GM12878 (cell line): ENCODE data around the gene TMEM255A. TPM values are rescaled to one million over a fixed set of nuclear protein-coding genes. Genes with fewer than 3 reads are reported as not detected.
A peak's percentile ranks its signal among the peaks of the same experiment; 100 is the strongest.

Experiments used
- ATF7 ChIP-seq: fragments of 450-650 bp; IDR thresholded peaks from 2 replicates; pipeline ENCODE4 v1.6.1; 2016; ENCODE audit warnings: low read depth, mild to moderate bottlenecking
- BCL3 ChIP-seq: IDR thresholded peaks from 2 replicates; pipeline ENCODE4 v1.6.1; 2011; ENCODE audit warnings: borderline replicate concordance, low read depth, mild to moderate bottlenecking, moderate library complexity, low read length; ENCODE audit not compliant: insufficient read depth, poor library complexity, severe bottlenecking
- CREM ChIP-seq: IDR thresholded peaks from 2 replicates; pipeline ENCODE4 v1.6.1; 2014; ENCODE audit warnings: antibody characterized with exemption, low read depth
- E2F4 ChIP-seq: IDR thresholded peaks from 2 replicates; pipeline ENCODE4 v1.6.1; 2012; ENCODE audit warnings: low read depth, low read length, improper control_type of control experiment
- EED ChIP-seq: sonication (generic); IDR thresholded peaks from 2 replicates; pipeline ENCODE4 v1.6.1; 2016; ENCODE audit warnings: antibody characterized with exemption, low read depth
- EZH2 ChIP-seq: IDR thresholded peaks from 2 replicates; pipeline ENCODE4 v1.6.1; 2012; ENCODE audit warnings: low read depth, mild to moderate bottlenecking, control low read depth, inconsistent platforms, low read length, borderline replicate concordance; ENCODE audit not compliant: control insufficient read depth
- JUNB ChIP-seq: IDR thresholded peaks from 2 replicates; pipeline ENCODE4 v1.6.1; 2016; ENCODE audit warnings: antibody characterized with exemption, mild to moderate bottlenecking
- MTA2 ChIP-seq: fragments of 450-650 bp; IDR thresholded peaks from 2 replicates; pipeline ENCODE4 v1.6.1; 2016; ENCODE audit warnings: low read depth, mild to moderate bottlenecking, moderate library complexity
- MYC ChIP-seq: IDR thresholded peaks from 2 replicates; pipeline ENCODE4 v1.6.1; 2011; ENCODE audit warnings: mild to moderate bottlenecking, low read length, moderate library complexity, inconsistent platforms; ENCODE audit not compliant: insufficient read depth, insufficient replicate concordance, insufficient read length, severe bottlenecking
- NBN ChIP-seq: fragments of 450-650 bp; IDR thresholded peaks from 2 replicates; pipeline ENCODE4 v1.6.1; 2016
- NKRF ChIP-seq: fragments of 450-650 bp; conservative IDR thresholded peaks from 2 replicates; pipeline ENCODE4 v1.6.1; 2017; ENCODE audit warnings: mild to moderate bottlenecking, moderate library complexity
- POU2F2 ChIP-seq: IDR thresholded peaks from 3 replicates; pipeline ENCODE4 v1.6.1; 2011; ENCODE audit warnings: low read depth, mild to moderate bottlenecking, low read length, borderline replicate concordance
- RELB ChIP-seq: fragments of 450-650 bp; IDR thresholded peaks from 2 replicates; pipeline ENCODE4 v1.6.1; 2017; ENCODE audit warnings: low read depth, mild to moderate bottlenecking, moderate library complexity
- REST ChIP-seq: IDR thresholded peaks from 2 replicates; pipeline ENCODE4 v1.6.1; 2012; ENCODE audit warnings: mild to moderate bottlenecking, low read depth, low read length
- SIX5 ChIP-seq: IDR thresholded peaks from 2 replicates; pipeline ENCODE4 v1.6.1; 2011; ENCODE audit warnings: mild to moderate bottlenecking, low read depth, low read length, moderate library complexity; ENCODE audit not compliant: severe bottlenecking
- SMAD1 ChIP-seq: fragments of 450-650 bp; IDR thresholded peaks from 2 replicates; pipeline ENCODE4 v1.6.1; 2018; ENCODE audit warnings: mild to moderate bottlenecking, low read depth; ENCODE audit not compliant: partially characterized antibody
- TCF12 ChIP-seq: IDR thresholded peaks from 2 replicates; pipeline ENCODE4 v1.6.1; 2011; ENCODE audit warnings: low read depth, mild to moderate bottlenecking, low read length
- USF1 ChIP-seq: IDR thresholded peaks from 2 replicates; pipeline ENCODE4 v1.6.1; 2011; ENCODE audit warnings: borderline replicate concordance, low read depth, mild to moderate bottlenecking, moderate library complexity, mixed read lengths, low read length; ENCODE audit not compliant: insufficient read depth; ENCODE audit errors: extremely low read length
- polyA plus RNA-seq, 11 experiments: library from polyadenylated mRNA; depleted of rRNA in 4 of 11; unstranded in 6 of 11; stranded (reverse) in 5 of 11; fragments of >200 nt; fragmentation: Nextera tagmentation in 4 of 11; fragmentation: Illumina TruSeq in 1 of 11; extraction: Ambion mirVana in 4 of 11; extraction: Trizol in 1 of 11; gene quantifications; 1 replicate in 1 of 11; 2 replicates in 10 of 11; pipeline versions ENCODE4 v1.2.1 to v1.2.3, GENCODE V29; 2011 to 2016; ENCODE audit warnings: inconsistent platforms in 2 of 11, missing spikeins in 2 of 11, low read depth in 1 of 11
- total RNA-seq, 4 experiments: library from RNA; depleted of rRNA in 3 of 4; stranded (reverse); fragments of >200 nt in 3 of 4; fragmentation: Illumina TruSeq in 1 of 4; extraction: Trizol in 1 of 4; gene quantifications; 2 replicates each; pipeline versions ENCODE4 v1.2.1 to v1.2.3, GENCODE V29; 2013 to 2021

Gene TMEM255A
- total and polyA plus RNA-seq, 10 of the 15 experiments (the other 5 are each of a cell fraction or from before 2014, with no cell fraction given) = 0.90 to 5.4 (median 1.3) TPM

- no peak for TF ChIP-seq E2F4
- no peak for TF ChIP-seq JUNB
- peak; percentile 67; the same call in 1 of the 2 replicates for TF ChIP-seq CREM
- TF ChIP-seq EED = 0 out of 2 replicates have a peak, but pooled peaks have one; percentile 11
- no peak for TF ChIP-seq SIX5
- TF ChIP-seq NBN = no peak
- TF ChIP-seq REST = no peak
- TF ChIP-seq RELB = no peak
- no peak for TF ChIP-seq MYC
- no peak for TF ChIP-seq POU2F2
- TF ChIP-seq NKRF = peak; percentile 51
- TF ChIP-seq SMAD1 = no peak
- TF ChIP-seq ATF7 = no peak
- no peak for TF ChIP-seq USF1
- TF ChIP-seq EZH2 = no peak
- TF ChIP-seq BCL3 = no peak
- TF ChIP-seq TCF12 = no peak
- no peak for TF ChIP-seq MTA2
Observed at GRCh38 chrX:120250522-120251271, 60.6 kb downstream of the TMEM255A start, which contains the start of gene ZBTB33 (continued).
